Hematopoietic multipotent progenitor cell treated with erythropoietin and hydrocortisone succinate and interleukin-3 and kit ligand, for 4 days (in vitro differentiated cells): ENCODE results near the gene UXS1.
"Not testable (repeated sequence)": the region's sequence is repeated elsewhere in the genome, so short reads cannot be mapped to it uniquely, and the experiment has no call there.

Source experiments
- DNase-seq: peaks from one replicate; pipeline ENCODE4 v3.0.0-alpha.2; 2015

UXS1 gene

DNA sequence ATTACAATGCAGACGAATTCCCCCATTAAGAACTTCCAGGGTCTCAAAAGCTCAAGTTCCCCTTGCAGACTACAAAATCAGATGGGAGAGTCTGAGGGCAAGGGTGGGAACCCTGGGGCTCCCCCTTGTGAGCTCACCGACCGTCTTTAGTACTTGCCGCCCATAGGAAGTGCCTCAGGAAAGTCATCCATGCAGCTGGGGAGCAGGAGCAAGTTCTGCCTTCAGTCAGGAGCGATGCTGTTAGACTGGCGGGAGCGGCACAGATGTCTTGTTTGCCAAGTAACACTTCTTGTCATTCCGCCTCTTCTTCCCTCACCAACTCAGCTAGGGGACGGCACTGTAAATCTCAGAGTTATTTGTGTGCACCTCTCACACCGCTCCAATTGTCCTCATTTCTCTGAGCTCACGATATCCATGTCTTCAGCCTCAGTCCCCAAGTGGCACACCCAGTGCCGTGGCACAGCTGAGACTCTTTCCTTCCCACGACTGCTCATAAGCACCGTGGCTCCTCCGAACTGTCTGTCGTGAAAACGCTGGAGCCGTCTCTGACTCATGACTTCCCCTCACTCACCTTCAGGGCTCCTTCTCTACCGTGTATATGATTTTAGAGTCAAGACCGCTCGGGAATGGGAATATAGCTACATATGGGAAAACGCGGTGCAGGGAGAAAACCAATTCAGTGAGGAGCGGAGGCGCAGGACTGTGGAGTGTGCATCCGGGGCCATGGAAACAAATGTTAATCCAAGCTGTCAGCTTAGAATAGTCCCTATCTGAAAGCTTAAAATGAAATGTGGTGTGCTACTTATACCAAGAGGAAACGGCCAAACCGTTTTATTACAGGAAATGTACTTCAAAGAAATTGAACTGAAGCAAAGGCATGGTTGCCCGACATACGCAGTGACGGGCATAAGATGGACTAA lies 34.0 kb downstream of the UXS1 start:
- DNase-seq: peak; percentile 75

DNA sequence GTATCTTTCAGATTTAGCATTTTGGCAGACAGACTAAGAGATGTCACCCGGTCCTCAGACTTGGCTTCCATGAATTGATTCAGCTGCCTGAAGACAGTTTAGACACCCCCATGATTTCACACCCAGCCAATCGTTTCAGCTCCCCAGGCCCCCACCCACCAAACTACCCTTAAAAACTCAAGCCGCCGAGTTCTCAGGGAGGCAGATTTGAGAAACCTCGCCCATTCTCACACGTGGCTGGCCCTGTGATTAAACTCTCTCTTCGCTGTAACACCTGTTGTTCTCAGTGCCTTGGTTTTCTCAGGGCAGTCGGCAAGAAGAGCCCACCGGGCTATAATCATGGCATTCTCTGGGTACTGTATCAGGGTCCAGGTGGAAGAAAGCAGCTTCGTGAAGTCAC lies 35.2 kb downstream of the UXS1 start:
- DNase-seq: no peak

DNA sequence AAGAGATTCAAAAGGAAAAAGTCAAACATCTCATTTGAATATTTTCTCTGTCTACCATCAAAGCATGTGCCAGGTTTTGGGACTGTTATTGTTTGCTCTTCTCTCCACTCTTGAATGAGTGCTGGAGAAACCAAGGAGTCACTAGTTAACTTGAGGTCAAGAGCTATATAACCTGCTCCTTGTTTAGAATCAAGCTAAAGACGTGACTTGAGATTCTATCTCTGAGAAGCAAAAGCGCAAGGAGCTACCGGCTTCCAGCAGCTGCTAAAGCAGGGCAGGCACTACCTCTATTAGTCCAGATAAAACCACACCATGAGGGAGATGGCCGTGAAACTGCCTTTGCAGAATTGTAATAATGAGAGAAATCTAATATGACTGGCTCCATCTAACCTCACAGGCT lies 36.0 kb downstream of the UXS1 start:
- DNase-seq: no peak

DNA sequence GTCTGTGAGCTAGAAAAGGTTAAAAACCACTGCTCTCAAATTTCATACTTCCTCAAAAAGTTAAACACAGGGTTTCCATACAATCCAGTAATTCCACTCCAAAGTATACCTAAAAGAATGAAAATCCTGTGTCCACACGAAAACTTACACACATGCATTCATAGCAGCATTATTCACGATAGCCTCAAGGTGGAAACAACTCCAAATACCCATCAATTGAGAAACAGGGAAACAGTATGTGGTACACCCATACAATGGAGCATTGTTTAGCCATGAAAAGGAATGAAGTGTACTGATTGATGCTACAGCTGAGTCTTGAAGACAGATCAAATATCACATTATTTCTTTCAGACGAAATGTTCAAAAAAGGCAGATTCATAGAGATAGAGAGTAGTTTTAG lies 36.7 kb downstream of the UXS1 start:
- DNase-seq: no peak

DNA sequence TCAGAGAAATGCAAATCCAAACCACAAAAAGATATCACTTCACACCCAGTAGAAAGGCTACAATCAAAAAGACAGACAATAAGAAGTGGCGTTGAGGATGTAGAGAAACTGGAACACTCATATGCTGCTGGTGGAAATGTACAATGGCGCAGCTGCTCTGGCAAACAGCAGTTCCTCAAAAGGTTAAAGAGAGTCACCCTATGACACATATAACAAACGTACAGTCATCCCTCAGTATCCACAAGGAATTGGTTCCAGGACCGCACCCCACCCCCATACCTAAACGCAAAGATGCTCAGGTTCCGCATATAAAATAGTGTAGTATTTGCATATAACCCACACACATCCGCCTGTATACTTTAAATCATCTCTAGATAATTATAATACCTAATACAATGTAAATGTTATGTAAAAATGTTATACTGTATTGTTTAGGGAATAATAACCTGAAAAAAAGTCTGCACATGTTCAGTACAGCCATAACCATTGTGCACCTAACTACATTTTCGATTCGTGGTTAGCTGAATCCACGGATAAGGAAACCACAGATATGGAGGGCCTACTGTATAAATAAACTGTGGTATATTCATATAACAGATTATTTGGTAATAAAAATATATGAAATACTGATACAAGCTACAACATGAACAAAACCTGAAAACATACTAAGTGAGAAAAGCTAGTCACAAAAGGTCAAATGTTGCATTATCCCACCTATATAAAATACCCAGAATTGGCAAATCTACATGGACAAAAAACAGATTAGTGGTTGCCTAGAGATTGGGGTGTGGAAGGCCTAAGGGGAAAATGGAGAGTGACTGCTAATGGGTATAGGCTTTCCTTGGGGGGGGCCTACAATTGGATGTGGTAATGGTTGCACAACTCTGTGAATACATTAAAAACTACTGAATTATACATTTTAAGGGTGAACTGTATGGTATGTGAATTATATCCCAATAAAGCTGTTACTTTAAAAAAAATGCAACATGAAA lies 37.5 kb downstream of the UXS1 start:
- DNase-seq: peak; percentile 49

DNA sequence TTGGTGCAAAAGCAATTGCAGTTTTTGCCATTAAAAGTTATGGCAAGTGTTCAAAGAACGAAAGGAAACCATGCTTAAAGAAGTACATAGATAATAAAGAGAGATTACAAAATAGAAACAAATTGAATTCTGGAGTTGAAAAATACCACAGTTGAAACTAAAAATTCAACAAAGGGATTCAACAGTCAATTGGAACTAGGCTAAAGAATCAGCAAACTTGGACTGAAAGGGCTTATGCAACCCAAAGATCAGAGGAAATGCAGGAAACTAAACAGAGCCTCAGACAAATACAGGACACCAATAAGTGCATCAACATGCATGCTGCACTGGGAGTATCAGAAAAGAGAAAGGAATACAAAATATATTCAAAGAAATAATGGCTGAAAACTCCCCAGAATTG lies 40.3 kb downstream of the UXS1 start:
- DNase-seq: no peak

DNA sequence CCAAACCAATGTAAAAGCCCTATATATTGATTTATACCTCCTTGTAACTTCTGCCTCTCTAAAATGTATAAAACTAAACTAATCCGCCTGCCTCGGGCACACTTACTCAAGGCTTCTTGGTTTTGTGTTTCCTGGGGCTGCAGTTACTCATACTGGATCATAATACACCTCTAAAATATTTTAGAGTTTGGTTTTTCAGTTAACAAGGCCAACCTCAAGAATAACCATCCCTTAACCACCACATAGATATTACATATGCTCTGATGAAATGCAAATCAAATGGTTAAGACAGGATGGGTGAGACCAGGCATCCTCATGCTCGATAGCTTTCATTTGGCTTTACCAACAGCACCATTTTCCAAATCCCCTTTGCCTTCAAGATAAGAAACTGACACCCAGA lies 46.4 kb downstream of the UXS1 start:
- no peak for DNase-seq

DNA sequence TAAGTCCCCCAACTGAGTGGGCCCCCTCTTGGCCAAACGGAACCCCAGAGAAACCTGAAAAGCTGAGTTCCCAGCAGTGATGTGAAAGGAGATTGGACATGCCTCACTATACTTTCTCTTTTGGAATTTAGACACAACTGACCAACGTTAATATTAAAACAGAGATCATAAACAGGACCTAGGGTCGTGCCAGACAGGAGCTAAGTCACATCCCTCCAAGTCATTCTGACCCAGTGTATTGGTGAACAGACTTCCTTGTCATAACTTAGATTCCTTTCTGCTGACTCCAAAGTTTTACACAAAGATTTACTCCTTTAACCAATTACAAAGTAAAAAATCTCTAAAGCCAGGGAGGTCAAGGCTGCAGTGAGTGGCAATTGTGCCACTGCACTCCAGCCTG lies 46.9 kb downstream of the UXS1 start:
- no peak for DNase-seq

DNA sequence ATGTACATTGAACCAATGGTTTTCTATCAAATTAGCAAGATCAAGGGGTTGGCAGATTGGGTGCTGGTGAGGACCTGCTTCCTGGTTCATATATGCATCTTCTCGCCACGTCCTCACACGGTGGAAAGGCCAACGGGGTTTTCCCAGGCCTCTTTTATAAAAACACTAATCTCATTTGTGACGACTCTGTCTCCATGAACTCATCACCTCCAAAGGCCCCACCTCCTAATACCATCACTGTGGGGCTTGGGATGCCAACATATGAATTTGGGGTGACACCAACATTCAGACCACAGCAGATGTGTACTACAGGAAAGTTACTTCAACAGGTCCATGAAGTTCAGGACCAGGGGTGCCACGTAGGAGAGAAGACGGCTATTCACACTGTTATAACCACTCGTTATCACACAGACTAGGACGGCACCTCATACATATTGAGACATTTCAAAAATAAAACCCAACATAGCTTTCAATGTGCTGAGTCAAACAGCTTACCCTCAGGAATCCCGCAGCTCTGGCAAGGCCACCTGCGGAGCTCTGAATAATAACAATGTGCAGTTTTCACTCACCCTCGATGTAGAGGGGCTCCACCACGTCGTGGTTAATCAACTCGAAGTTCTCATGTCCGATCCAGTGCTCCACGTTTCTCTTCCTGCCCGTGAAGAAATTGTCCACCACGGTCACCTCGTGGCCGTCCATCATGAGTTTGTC lies 49.3 kb downstream of the UXS1 start:
- no peak for DNase-seq

DNA sequence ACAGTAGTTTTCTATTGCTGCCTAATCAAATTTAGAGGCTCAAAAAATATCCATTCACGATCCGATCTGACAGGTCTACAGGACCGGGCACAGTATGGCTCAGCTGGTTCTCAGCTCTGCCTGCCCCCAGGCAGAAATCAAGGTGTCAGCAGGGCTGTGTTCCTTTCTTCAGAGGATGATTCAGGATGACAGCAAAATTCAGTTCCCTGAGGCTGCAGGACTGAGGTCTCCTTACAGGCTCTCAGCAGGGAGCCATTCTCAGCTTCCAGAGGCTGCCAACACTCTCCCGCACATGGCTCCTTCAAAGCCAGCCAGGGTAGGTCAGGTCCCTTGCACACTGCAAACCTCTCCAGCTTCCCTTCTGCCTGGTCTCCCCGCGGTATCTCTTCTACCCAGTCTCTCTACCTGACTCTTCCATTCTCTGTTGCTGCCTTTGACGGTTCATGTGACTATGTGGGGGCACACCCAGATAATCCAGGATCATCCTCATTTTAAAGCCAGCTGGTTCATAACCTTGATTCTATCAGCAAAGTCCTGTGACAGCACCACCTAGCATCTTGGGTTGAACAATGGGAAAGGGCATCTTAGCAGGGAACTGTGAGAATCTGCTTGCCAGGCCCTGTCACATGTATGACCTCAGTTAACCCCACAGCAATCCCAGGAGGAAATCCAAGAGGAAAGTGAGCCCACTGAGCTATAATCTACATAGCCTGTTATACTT lies 50.4 kb downstream of the UXS1 start:
- DNase-seq: no peak

DNA sequence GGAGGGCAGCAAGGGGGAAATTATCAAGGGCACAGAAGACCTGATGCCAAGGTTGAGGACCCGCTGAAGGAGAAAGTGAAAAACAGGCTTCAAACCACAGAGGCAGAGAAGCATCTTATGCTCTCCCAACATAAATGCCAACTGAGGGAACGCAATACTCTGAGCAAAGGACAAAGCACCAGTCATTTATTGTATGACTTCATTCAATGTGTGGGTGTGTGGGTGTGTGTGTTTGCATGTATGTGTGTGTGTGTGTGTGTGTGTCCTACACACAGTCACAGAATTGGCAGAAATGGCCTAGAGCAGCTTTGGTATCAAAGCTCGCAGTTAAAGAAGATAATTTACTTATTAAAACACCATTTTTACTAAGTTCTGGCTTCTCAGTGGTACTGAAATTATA lies 51.4 kb downstream of the UXS1 start:
- DNase-seq: no peak

DNA sequence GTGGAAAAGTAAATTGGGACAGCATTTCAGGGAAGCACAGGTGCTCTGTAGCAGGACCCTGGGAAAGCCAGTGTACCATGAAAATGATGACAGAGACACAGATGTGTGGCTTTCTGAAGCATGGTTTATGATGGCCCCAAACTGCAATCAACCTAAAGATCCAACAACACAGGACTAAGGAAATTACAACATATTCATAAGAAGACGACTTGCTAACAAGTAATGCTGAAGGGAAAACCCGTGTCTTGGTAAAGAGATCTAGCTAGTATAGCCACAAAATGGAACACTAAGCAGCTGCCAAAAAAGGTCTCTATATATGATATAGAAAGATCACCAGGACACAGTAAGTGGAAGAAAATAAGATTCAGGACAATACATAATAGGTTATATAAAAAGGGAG lies 53.2 kb downstream of the UXS1 start:
- no peak for DNase-seq

DNA sequence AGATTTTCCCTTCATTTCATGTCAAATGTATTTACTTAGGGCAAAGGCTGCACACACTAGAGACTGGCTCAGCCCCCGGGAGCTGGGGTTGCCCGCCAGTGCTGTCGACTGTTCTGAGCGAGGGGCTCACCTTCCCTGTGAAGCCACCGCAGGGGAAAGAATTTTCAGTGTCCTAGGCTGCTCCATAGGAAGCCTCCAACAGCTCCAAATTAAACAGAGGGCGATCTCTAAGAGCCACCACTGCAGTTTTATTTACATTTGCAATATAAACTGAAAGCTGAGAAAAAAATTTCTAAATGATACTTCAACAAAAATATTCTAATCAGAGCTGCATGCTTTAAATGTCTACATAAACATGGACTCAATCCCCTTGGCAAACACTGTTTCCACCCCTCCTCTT lies 54.0 kb downstream of the UXS1 start:
- DNase-seq: no peak

DNA sequence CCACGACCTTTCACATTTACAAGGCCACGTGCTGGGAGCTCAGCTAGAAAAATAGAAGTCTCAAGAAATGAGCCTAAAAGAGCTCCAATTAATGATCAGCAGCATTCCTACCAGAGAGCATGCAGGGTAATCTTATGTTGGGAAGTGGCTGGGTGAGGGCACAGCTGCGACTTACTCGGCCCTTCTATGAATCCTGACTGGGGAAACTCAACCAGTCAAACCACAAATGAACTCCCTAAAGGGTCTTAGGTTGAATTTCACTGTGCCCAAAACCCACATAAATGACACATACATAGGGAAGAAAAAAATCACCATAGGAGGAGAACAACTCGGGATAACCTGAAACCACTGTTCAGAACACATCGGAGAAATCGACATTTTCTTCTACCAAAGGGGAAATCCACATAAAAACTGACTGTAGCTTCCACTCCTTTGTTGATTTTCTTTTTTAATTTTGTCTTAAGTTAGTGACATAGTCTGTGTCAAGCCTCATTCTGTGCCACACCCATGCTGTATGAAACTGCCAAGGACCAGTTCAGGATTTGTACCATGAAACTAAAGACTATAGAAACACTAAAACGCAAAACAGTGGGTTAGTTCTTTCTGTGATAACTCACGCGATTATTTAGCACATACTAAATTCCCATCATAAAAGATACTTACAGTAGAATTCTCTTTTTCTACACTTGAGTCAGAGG lies 54.7 kb downstream of the UXS1 start:
- no peak for DNase-seq

DNA sequence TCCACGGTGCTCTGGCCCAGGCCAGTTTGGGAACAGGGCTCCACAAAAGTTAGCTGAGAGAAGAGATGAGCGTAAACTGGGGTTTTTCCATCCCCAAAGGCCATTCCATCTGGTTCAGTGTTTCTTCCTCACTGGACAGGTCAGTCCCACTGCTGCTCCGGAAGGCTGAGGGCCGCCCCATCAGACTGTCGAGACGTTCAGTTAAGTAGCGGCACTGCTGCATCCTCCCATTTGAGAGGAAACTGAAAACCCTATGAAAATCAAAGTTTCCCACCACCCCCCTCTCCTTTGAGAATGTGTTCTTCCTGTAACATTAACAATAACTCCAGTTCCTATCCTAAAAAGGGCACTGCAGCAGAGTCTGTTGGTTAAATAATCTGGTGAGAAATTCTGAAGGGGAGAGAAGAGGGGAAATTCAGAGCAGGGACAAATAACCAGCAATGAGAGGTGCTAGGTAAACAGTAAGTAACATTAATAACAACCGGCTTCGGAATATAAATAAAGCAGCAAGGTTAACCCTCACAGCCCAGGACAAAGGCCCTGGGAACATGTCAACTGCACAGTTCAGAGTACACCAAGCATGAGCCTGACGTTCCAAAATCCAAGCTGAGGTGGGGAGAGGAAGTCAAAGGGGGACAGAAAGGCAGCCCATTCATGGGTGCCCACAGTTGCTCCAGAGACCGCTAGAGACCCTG lies 55.4 kb downstream of the UXS1 start:
- DNase-seq: no peak

DNA sequence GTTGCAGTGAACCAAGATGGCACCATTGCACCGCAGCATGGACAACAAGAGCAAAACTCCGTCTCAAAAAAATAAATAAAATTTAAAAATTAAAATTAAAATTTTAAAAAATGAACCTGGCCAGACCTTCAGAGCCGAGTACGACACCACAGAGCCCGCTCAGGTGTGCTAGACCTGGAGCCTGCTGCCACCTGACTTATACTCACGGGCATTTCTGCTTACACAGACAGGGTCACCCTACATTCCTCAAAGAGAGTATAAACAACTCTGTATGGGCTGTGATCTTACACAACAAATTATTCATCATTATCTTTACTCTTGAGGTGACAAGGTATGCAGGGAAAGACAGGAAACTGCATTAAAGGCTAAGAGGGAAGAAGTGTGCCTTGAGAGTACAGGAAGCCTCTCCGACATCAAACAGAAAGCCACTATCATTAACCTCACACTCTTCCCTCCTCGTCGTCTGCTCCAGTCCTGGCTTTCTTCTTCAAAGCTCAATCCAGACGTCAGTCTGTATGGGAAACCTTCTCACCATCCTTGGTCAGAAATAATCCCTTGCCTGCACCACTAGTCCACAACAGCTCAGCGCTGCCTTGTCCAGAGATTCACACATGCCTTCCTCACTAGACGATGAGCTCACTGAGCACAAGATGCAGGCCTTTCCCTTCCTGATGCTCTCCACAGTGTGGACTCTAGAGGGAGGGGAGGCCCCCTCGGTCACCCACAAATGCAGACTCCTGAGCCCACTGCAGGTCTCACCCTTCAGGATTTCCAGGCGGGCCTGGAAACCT lies 56.2 kb downstream of the UXS1 start:
- no peak for DNase-seq

DNA sequence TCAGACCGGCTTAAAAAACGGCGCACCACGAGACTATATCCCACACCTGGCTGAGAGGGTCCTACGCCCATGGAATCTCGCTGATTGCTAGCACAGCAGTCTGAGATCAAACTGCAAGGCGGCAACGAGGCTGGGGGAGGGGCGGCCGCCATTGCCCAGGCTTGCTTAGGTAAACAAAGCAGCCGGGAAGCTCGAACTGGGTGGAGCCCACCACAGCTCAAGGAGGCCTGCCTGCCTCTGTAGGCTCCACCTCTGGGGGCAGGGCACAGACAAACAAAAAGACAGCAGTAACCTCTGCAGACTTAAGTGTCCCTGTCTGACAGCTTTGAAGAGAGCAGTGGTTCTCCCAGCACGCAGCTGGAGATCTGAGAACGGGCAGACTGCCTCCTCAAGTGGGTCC lies 62.9 kb downstream of the UXS1 start:
- DNase-seq: not testable (repeated sequence)

DNA sequence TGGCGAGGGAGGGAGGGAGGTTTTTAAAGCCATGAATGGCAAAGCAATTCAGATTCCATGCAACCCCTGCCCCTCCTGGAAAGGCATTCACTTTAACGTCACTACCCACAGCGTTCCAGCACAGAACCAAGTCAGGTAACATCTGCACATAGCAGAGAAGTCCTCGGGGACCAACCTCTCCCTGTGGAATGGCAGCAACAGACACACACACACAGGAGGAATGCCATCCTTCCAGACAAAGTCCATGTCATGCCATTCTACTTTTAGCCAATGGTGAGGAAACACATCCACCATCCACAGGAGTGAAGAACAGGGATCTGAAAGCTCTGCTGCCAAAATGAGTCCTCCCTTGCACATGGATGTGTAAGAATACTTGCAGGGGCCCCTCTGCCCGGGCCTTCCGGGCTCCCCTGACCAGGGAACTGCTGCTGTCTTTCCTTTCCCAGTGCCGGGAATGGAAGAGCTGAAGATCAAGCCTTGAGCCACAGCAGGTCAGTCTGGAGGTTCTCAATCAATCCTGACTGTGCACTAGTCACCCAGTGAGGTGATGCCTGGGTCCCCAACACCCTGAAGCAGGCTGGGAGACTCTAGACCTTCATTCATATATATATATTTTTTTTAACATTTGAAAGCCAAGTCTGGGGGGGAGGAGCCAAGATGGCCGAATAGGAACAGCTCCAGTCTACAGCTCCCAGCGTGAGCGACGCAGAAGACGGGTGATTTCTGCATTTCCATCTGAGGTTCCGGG lies 63.7 kb downstream of the UXS1 start:
- no peak for DNase-seq

DNA sequence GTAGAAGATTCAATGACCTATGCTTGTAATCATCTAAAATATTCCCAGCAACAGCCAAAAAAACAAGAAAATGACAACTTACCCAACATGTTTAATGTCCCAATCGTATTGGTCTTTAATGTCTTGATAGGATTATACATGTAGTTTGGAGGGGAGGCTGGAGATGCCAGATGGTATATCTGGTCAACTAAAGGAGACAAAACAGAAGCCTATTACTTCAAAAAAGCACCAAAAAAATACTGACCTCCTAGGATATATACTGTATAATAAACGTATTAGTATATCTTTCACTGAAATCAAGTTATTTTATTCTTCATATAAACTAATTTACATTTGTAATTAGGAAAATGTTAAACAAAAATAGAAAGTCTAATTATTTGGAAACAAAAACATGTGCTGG lies 64.5 kb downstream of the UXS1 start:
- no peak for DNase-seq

DNA sequence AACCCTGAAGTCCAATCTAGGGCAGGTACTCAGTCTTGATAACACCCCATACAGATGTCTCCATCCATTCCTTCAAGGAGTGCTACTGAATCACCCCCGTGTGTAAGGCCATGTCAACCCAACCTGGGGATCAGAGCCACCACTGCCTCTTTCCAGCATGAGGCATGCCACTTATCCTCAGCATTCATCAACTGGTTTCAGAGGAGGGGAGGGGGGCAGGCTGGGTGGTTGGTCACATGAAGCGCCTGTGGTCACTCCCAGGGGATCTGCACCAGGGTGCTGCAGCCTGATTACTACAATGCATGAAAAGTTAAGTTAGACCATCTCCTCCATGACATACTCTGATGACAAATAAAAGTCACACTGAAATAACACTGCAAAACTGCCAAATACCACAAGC lies 65.0 kb downstream of the UXS1 start:
- peak; percentile 41 for DNase-seq
